GM23338 (cell line): Measurements from ENCODE around the gene TMEM45A. TPM values are rescaled to one million over a fixed set of nuclear protein-coding genes. Genes with fewer than 3 reads are reported as not detected.

Experiments used
- ATAC-seq: fragments of 200-7000 bp; cut with Tn5 transposase; 3 replicates; pipeline ENCODE4 v1.9.1; 2020
- DNase-seq: peaks from one replicate; pipeline ENCODE4 v3.0.0-alpha.2; 2015; ENCODE audit warnings: low spot score
- H2AFZ ChIP-seq: fragments of 200-600 bp; sonication (generic); 2 replicates; pipeline ENCODE4 v1.8.0; 2016; ENCODE audit warnings: antibody characterized with exemption, mild to moderate bottlenecking, moderate library complexity
- H3F3A ChIP-seq: fragments of 200-600 bp; sonication (generic); replicated peaks from 2 replicates; pipeline ENCODE4 v1.8.0; 2017; ENCODE audit warnings: antibody characterized with exemption, mixed run types, low read depth
- H3K27ac ChIP-seq: fragments of 200-600 bp; sonication (generic); 2 replicates; pipeline ENCODE4 v1.6.1; 2016; ENCODE audit warnings: low read depth
- H3K27me3 ChIP-seq: fragments of 200-600 bp; sonication (generic); 2 replicates; pipeline ENCODE4 v1.8.0; 2016; ENCODE audit warnings: mild to moderate bottlenecking, mixed run types, moderate library complexity; ENCODE audit not compliant: insufficient read depth
- H3K36me3 ChIP-seq: fragments of 200-600 bp; sonication (generic); 2 replicates; pipeline ENCODE4 v1.8.0; 2016; ENCODE audit warnings: mild to moderate bottlenecking; ENCODE audit not compliant: insufficient read depth
- H3K4me1 ChIP-seq: fragments of 200-600 bp; sonication (generic); 2 replicates; pipeline ENCODE4 v1.8.0; 2016; ENCODE audit warnings: mild to moderate bottlenecking, moderate library complexity; ENCODE audit not compliant: insufficient read depth
- H3K4me2 ChIP-seq: fragments of 200-600 bp; sonication (generic); 2 replicates; pipeline ENCODE4 v1.7.1; 2017; ENCODE audit warnings: mixed run types
- H3K4me3 ChIP-seq: fragments of 200-600 bp; sonication (generic); 2 replicates; pipeline ENCODE4 v1.6.1; 2016; ENCODE audit warnings: mixed run types
- H3K79me2 ChIP-seq: fragments of 200-600 bp; sonication (generic); replicated peaks from 2 replicates; pipeline ENCODE4 v1.8.0; 2017; ENCODE audit warnings: mild to moderate bottlenecking; ENCODE audit not compliant: insufficient read depth
- H3K9me2 ChIP-seq: fragments of 200-600 bp; sonication (generic); 2 replicates; pipeline ENCODE4 v1.8.0; 2017; ENCODE audit not compliant: insufficient read depth
- H4K20me1 ChIP-seq: fragments of 200-600 bp; sonication (generic); replicated peaks from 2 replicates; pipeline ENCODE4 v1.8.0; 2017; ENCODE audit warnings: mild to moderate bottlenecking; ENCODE audit not compliant: insufficient read depth
- H3K27ac Mint-ChIP-seq: 2 replicates; pipeline ENCODE4 v1.8.0; 2020; ENCODE audit warnings: inconsistent platforms, mild to moderate bottlenecking, moderate library complexity, mixed read lengths
- H3K27me3 Mint-ChIP-seq: 3 replicates; pipeline ENCODE4 v1.8.0; 2022; ENCODE audit warnings: low read depth, mild to moderate bottlenecking, moderate library complexity, mixed read lengths, inconsistent platforms; ENCODE audit not compliant: insufficient read depth, poor library complexity
- H3K36me3 Mint-ChIP-seq: 3 replicates; pipeline ENCODE4 v1.8.0; 2021; ENCODE audit warnings: low read depth, mild to moderate bottlenecking, inconsistent platforms, moderate library complexity, mixed read lengths
- H3K4me1 Mint-ChIP-seq: 3 replicates; pipeline ENCODE4 v1.8.0; 2020; ENCODE audit warnings: mild to moderate bottlenecking, inconsistent platforms, mixed read lengths
- H3K4me3 Mint-ChIP-seq: 3 replicates; pipeline ENCODE4 v1.8.0; 2021; ENCODE audit warnings: moderate library complexity, mild to moderate bottlenecking, inconsistent platforms, mixed read lengths
- H3K9me3 Mint-ChIP-seq: 3 replicates; pipeline ENCODE4 v1.8.0; 2020; ENCODE audit warnings: moderate library complexity, mild to moderate bottlenecking, inconsistent platforms, mixed read lengths
- CREB1 ChIP-seq: fragments of 250-450 bp; sonication (Bioruptor Pico); IDR thresholded peaks from 2 replicates; pipeline ENCODE4 v1.5.0; 2020; ENCODE audit warnings: low read depth, mild to moderate bottlenecking, moderate library complexity
- CTCF ChIP-seq, 2 experiments: fragments of 200-600 bp in 1 of 2; sonication (generic) in 1 of 2; conservative IDR thresholded peaks; 2 replicates each; pipeline versions ENCODE4 v1.5.1 to v1.6.1; 2016 to 2017; ENCODE audit warnings: antibody characterized with exemption in 2 of 2, low read depth in 2 of 2, mild to moderate bottlenecking in 2 of 2, moderate library complexity in 1 of 2
- ETS1 ChIP-seq: IDR thresholded peaks from 2 replicates; pipeline ENCODE4 v1.6.1; 2016; ENCODE audit warnings: antibody characterized with exemption
- EZH2 ChIP-seq: fragments of 200-600 bp; sonication (generic); IDR thresholded peaks from one replicate; pipeline ENCODE4 v1.8.0; 2017; ENCODE audit warnings: antibody characterized with exemption, mild to moderate bottlenecking, low read depth; ENCODE audit not compliant: unreplicated experiment
- EZH2phosphoT487 ChIP-seq: fragments of 200-600 bp; sonication (generic); IDR thresholded peaks from one replicate; pipeline ENCODE4 v1.8.1; 2018; ENCODE audit warnings: antibody characterized with exemption; ENCODE audit not compliant: unreplicated experiment
- JUNB ChIP-seq: IDR thresholded peaks from one replicate; pipeline ENCODE4 v1.6.1; 2016; ENCODE audit warnings: antibody characterized with exemption; ENCODE audit not compliant: unreplicated experiment
- POLR2AphosphoS5 ChIP-seq: IDR thresholded peaks from 2 replicates; pipeline ENCODE4 v1.6.1; 2016; ENCODE audit warnings: antibody characterized with exemption, low read depth
- REST ChIP-seq: IDR thresholded peaks from one replicate; pipeline ENCODE4 v1.6.1; 2018; ENCODE audit warnings: antibody characterized with exemption; ENCODE audit not compliant: unreplicated experiment
- STAT1 ChIP-seq: IDR thresholded peaks from one replicate; pipeline ENCODE4 v1.6.1; 2016; ENCODE audit warnings: antibody characterized with exemption; ENCODE audit not compliant: unreplicated experiment
- ZNF114 ChIP-seq: fragments of 250-450 bp; sonication (Bioruptor Pico); IDR thresholded peaks from 2 replicates; pipeline ENCODE4 v1.5.0; 2020; ENCODE audit warnings: mild to moderate bottlenecking, moderate library complexity
- polyA plus RNA-seq: library from polyadenylated mRNA; unstranded; fragments of >200 nt; fragmentation: Nextera tagmentation; extraction: Ambion mirVana; gene quantifications from 2 replicates; pipeline ENCODE4 v1.2.1, GENCODE V29; 2016
- total RNA-seq: library from RNA; depleted of rRNA; stranded (reverse); fragments of >200 nt; shearing (Covaris generic); gene quantifications from 2 replicates; pipeline ENCODE4 v1.2.3, GENCODE V29; 2014

TMEM45A gene
- total and polyA plus RNA-seq, 2 experiments from 2014 or later: 6.5 to 12.7 TPM

GRCh38 chr3:100538339-100538706, 45.9 kb downstream of the TMEM45A start:
- Mint-ChIP-seq H3K9me3 (no peaks in the 10 kb centered on the region), H3K27me3 (no peaks in the 10 kb centered on the region), H3K27ac (peak overlapping the region; percentile 46; the same call in 1 of the 2 replicates), H3K4me3 (no peak overlapping the region), H3K4me1 (no peaks in the 10 kb centered on the region), H3K36me3 (no peaks in the 10 kb centered on the region)
- no peaks in the 10 kb centered on the region for H3K79me2 ChIP-seq
- H3K36me3 ChIP-seq: no peaks in the 10 kb centered on the region
- H3K4me3 ChIP-seq: no peak overlapping the region
- H3K27me3 ChIP-seq: no peaks in the 10 kb centered on the region
- H3K9me2 ChIP-seq: no peaks in the 10 kb centered on the region
- H2AFZ ChIP-seq: no peak overlapping the region
- no peak for ATAC-seq
- no peak for TF ChIP-seq ZNF114 (CRISPR knock-in tag)
- TF ChIP-seq STAT1: no peak
- no peak for TF ChIP-seq EZH2
- no peak for TF ChIP-seq JUNB
- no peaks in the 10 kb centered on the region for H4K20me1 ChIP-seq
- no peak overlapping the region for H3K4me2 ChIP-seq
- H3F3A ChIP-seq: no peaks in the 10 kb centered on the region
- H3K4me1 ChIP-seq: no peaks in the 10 kb centered on the region
- no peak for DNase-seq
- H3K27ac ChIP-seq: no peak overlapping the region

- H3K9me3 Mint-ChIP-seq: no peaks in the 10 kb centered on the region
- H3K4me3 Mint-ChIP-seq: no peak overlapping the region
- Histone ChIP-seq H3K27ac (no peak overlapping the region), H3K9me2 (no peaks in the 10 kb centered on the region), H3K79me2 (no peaks in the 10 kb centered on the region), H3K4me3 (no peak overlapping the region), H3K4me2 (no peak overlapping the region), H4K20me1 (no peaks in the 10 kb centered on the region), H3K4me1 (no peaks in the 10 kb centered on the region), H3F3A (no peaks in the 10 kb centered on the region), H3K27me3 (no peaks in the 10 kb centered on the region), H2AFZ (no peak overlapping the region), H3K36me3 (no peaks in the 10 kb centered on the region)
- H3K36me3 Mint-ChIP-seq: no peaks in the 10 kb centered on the region
- ATAC-seq (no peak), DNase-seq (no peak)
- no peaks in the 10 kb centered on the region for H3K27me3 Mint-ChIP-seq
- no peak overlapping the region for H3K27ac Mint-ChIP-seq
- H3K4me1 Mint-ChIP-seq: no peaks in the 10 kb centered on the region
- no peak for TF ChIP-seq EZH2phosphoT487
- no peak for TF ChIP-seq EZH2
- no peak for TF ChIP-seq CTCF (conservative IDR thresholded peaks at IDR 0.05; ENCODE audit: low read depth in 2 of 2)
- TF ChIP-seq ETS1: no peak
- no peak for TF ChIP-seq REST
- TF ChIP-seq CREB1 (CRISPR knock-in tag): no peak
- TF ChIP-seq POLR2AphosphoS5: no peak
Observed at GRCh38 chr3:100540791-100541334, 48.4 kb downstream of the TMEM45A start.
